ENCODE results near the gene TUBA1B.

GRCh38 chr12:49094160-49094974 is 36.8 kb downstream of the TUBA1B start, which contains the start of gene DHH:
- no peak for TF ChIP-seq POLR2A (IDR thresholded peaks at IDR 0.05; ENCODE audit: control extremely low read depth in 1 of 2, low read depth in 2 of 2, low read length in 2 of 2)
- TF ChIP-seq ZNF274 (IDR thresholded peaks at IDR 0.05; ENCODE audit: borderline replicate concordance, extremely low read depth, low read length): no peak
- no peak for TF ChIP-seq TCF12 (IDR thresholded peaks at IDR 0.05; ENCODE audit: low read depth, low read length)
- TF ChIP-seq RNF2 (IDR thresholded peaks at IDR 0.05; ENCODE audit: borderline replicate concordance, low read depth, low read length, missing control alignments, poor library complexity, severe bottlenecking): no peak
- no peak for TF ChIP-seq SRF (IDR thresholded peaks at IDR 0.05; ENCODE audit: low read depth, low read length)
- TF ChIP-seq CTCF (IDR thresholded peaks at IDR 0.05; ENCODE audit: control extremely low read depth in 1 of 3, insufficient read depth in 1 of 3, low read depth in 1 of 3, low read length in 3 of 3): no peak
- no peak for TF ChIP-seq CHD2 (IDR thresholded peaks at IDR 0.05; ENCODE audit: low read length)
- TF ChIP-seq, protein P1, sequence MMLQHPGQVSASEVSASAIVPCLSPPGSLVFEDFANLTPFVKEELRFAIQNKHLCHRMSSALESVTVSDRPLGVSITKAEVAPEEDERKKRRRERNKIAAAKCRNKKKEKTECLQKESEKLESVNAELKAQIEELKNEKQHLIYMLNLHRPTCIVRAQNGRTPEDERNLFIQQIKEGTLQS (IDR thresholded peaks at IDR 0.05; ENCODE audit: insufficient read depth, low read depth, low read length): no peak
- no peak for TF ChIP-seq CBX5 (IDR thresholded peaks at IDR 0.05; ENCODE audit: low read depth, low read length)
- TF ChIP-seq USF2 (IDR thresholded peaks at IDR 0.05; ENCODE audit: low read length): no peak
